ENCODE data around the gene R3HDM2. TPM values are rescaled to one million over a fixed set of nuclear protein-coding genes. Genes with fewer than 3 reads are reported as not detected.

The R3HDM2 gene
- total RNA-seq, 1 donor from 2014 or later = 48.9 TPM

DNA sequence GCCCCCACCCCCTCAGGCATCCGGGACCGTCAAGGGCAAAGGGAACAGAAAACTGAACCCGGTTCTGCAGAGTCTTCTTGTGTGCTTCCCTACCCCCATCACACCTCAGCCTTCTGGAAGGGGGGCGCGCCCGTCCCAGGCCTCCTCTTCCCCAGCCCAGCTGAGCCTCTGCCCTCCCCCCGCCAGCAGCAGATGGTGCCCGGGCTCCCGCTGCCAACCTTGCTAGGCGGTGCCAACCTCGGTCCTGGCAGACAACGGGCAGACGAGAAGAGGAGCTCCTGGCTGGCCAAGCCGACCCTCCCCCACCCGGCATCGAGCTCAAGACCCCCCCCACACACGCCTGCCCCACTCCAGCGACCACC is 188.5 kb downstream of the R3HDM2 start:
- peak; percentile 72 for DNase-seq
- ATAC-seq (ENCODE audit: poor library complexity) = peak; percentile 37
- intact Hi-C loops (cut with DNase I) = loop anchor here (2.0 kb wide), 1 partner anchor 30 kb away; no protein-coding TSS in a partner anchor

DNA sequence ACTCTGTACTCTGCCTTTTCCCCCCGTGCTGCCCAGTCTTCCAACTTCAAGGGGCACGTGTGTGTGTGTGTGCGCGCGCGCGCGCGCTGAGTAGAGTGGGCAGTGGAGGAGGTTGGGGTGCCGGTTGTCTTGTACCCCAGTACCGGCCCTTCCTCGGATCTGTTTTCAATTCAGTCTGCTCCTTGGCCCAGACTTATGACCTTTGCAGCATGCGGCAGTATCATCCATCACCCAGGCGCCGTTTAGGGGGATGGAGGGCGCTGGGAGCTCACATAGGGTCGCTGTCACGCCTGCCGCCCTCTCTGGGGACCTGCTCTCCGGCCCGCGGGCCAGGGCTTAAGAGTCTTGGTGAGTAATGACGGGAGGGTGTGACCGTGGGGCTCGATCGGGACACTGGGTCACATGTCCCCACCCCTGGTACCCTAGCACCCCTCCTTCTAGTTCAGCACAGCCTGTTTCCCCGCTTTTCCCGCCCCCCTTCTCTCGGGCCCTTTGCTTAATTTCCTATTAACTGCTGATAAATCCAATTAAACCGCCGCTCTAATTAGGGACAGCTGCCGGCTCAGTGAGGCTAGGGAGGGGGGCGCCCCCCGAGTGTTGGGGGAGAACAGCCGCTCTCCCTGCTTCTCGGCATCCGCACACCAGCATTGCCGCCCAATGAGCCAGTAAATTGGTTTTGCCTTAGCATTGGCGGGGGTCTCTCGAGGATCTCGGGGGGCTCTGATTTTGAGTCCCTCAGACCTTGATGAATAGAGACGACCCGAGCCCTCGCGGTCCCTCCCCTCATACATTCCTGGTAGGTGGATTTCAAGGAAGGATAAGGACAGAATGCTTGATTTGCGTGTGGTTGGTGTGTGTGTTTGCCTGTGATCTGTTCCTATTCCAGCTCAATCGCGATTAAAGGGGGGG is 189.2 kb downstream of the R3HDM2 start:
- no peak for ATAC-seq (ENCODE audit: poor library complexity)
- no peak for DNase-seq
- intact Hi-C loops (cut with DNase I) = loop anchor here (2.0 kb wide), 1 partner anchor 29 kb away; no protein-coding TSS in a partner anchor

DNA sequence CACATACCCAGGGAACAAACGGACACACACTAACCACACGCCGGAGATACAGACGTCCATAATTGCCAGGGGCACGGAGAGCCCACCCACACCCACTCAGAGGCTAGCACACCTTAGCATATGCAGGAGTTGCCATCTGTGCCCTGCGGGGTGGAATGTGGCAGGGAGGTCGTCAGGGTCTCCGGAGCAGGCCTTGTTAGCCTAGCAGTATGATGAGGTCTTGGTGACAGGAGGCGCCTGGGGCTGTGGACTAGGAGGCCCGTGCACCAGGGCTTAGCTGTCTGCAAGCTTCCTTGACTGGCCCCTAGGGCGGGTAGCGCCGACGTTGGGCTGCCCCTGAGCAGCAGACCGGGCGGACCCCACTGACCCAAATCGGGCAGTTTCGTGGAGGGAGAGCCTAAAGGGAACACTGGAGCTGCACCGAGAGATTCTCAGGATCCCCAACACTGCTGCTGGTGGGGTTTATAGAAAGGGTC is 189.9 kb downstream of the R3HDM2 start:
- intact Hi-C loops (cut with DNase I) = no loop called here
- ATAC-seq (ENCODE audit: poor library complexity) (no peak), DNase-seq (peak; percentile 46)

DNA sequence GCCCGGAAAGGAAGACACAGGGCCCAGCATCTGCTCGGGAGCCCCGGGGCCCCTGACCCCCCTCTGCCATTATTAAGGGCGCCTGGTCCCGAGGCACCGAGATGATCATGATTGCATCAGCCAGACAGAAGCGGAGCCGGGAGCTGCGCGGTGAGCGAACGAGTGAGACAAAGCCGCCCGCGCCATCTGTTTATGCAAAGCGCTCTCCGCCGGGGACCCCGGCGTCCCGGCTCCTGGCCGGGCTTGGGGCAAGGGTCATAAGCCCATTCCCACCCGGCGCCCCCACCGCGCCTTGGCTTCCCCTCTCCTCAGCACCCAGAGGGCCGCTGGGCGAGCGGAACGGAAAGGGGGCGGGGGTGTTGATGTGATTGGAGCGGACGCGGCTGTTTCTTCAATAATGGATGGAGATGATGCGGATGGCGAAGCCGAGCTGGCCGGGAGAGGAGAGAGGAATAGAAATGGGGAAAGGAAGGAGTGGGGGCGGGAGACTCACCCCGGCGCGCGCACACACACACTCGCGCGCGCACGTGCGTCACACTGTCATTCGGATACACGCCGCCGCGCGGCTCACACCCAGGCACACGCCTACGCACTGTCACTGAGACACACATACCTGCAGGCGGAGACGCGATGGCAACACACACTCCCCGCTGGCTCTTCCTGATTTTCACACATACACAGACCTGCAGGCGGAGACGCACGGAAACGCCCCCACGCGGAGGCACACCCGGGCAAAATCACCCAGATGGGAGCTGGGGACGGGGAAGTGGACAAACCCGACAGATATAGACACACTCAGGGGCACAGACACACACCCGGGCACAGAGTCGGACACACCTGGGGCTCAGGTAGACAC is 190.5 kb downstream of the R3HDM2 start:
- peak; percentile 69 for DNase-seq
- ATAC-seq (ENCODE audit: poor library complexity) = no peak
- intact Hi-C loops (cut with DNase I) = no loop called here

DNA sequence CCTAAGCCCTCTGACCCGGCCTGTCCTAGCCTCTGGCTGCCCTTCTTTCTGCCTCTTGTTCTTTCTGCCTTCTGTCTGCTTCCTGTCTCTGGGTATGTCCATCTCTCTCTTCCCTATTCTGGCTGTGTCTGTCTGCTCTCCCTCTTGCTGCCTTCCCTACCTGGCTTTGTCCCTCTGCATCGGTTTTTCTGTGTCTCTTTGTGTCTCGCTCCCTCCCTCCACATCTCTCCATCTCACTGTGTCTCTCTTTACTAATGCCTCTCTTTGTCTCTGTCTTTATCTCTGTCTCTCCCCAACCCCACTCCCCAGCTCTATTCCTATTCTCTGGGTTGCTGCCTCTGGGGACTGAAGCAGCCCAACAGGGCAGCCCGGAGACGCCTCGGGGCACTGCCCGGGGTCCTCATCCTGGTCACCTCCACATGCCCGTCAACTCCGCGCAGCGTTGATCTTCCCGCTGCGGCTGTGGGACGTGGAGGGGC is 191.2 kb downstream of the R3HDM2 start:
- intact Hi-C loops (cut with DNase I) = no loop called here
- no peak for ATAC-seq (ENCODE audit: poor library complexity)
- no peak for DNase-seq

DNA sequence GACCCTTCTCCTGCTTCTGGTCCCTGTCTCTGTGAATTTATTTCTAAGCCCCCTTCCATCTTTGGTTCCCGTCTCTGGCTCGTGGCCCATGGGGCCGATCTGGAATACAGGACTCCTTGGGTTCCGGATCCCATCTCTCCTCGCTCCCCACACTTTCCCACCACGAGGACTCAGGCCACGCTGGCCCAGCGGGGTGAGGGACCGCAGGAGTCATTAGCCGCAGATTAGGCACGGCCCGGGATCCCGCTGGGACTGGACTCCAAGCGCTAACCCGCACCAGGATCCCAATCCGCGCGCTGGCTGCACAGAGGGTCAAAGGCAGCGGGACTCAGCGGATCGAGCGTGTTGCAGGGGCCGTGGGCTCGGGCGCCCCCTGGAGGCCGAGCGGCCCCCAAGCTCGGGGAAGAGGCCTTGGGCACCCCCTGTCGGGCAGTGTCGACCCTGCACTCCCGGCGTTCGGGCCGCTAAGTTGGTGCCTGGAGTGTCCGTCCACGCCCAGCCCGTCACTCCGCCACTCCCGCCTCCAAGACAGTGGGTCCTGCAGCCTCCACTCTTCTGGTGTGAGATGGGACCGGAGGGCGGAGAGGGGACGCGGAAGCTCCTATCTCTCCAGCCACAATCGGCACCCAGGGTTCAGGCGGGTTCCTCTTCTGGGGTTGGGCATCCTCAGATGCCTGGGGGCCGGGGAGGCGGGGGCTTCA is 191.8 kb downstream of the R3HDM2 start:
- intact Hi-C loops (cut with DNase I) = no loop called here
- DNase-seq (peak; percentile 94), ATAC-seq (ENCODE audit: poor library complexity) (peak; percentile 80)

DNA sequence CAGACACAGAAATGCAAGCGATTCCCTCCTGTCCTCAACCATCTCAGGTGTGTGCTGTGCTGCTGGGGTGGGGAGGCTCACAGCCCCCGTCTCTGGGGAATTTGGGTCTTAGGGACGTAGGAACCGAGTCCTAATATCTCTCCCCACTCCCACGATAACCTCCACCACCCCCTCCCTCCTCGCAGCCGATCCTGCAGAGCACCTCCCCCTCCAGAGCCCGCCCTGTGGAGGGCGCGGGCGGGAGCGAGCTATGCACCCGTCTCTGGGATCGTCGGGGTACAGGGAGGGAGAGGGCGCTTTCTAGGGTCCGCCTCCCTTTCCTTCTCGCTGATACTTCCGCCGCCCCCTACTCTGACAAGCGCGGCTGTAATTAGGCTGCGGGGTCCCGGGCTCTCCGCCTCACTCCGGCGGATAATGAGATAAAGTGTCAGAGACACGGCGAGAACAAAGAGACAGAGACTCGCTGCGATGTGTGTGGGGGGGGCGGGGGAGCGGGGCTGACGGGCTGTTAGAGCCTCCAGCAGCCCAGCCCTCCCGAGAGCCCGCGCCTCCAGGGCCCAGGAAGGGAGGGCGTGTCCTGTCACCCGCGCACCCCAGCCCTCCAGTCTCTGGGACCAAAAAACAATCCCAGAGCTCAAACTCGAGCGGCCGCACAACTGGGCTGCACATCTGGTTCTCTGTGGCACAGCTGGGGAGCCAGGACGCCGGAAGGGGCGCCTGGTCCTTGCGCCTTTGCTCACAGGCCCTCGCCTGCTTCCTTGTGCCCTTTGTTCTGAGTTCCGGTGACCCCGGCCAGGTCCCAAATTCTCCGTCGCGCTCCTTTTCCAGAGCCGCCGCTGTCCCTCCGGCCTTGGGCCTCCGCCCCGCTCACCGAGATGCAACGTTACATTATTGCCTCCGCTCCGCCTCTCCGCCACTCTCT is 192.7 kb downstream of the R3HDM2 start:
- DNase-seq = peak; percentile 52
- ATAC-seq (ENCODE audit: poor library complexity) = no peak
- intact Hi-C loops (cut with DNase I) = no loop called here

DNA sequence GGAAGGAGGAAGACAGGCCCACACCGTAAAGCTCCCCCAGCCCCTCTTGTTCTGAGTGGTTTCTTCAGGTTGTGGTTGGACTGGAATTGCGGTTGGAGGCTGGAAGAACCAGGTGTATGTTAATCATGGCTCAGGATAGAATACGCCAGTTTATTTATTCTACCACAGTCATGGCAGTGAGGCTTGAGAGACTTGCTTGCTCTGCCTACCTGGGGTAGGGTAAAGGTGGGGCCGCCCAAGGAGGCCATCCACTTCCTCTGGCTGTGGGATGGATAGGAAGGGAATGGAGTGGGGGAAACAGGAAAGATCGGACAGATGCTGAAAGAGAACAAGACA is 193.3 kb downstream of the R3HDM2 start:
- intact Hi-C loops (cut with DNase I) = no loop called here
- ATAC-seq (ENCODE audit: poor library complexity) = no peak

DNA sequence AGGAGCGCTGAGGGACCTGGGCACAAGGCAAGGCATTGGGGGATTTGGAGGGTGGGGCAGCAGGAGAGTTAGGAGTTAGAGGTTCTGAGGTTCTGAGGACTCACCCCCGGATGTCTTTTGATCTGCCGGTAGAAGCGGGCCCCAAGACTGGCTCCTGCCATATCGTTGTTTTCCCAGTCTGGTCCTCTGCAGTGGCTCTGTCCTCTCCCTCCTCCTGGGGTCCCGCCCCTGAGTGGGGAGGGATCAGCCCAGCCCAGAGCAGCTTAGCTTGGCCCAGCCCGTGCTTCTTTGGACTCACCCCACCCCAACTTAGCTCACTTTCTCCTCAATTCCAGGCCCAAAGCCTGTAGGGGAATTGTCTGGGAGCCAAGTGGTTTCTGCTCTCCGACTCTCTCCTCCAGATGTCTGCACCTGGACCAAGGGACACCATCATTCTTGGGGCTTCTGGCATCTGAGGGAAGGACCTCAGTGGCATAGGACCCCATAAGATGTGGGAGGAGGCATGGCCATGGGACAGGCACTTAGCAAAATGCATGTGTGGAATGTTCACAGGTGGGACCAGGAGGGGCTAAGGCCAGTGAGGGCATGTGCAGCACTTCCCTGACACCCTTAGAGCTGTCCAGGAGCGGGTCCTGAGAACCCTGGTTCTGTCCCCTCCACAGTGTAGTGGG is 193.8 kb downstream of the R3HDM2 start:
- ATAC-seq (ENCODE audit: poor library complexity) = peak; percentile 11
- intact Hi-C loops (cut with DNase I) = no loop called here
- DNase-seq = peak; percentile 77

More for the DNA sequence above, 193.3 kb downstream of the R3HDM2 start:
- DNase-seq = peak; percentile 26

DNA sequence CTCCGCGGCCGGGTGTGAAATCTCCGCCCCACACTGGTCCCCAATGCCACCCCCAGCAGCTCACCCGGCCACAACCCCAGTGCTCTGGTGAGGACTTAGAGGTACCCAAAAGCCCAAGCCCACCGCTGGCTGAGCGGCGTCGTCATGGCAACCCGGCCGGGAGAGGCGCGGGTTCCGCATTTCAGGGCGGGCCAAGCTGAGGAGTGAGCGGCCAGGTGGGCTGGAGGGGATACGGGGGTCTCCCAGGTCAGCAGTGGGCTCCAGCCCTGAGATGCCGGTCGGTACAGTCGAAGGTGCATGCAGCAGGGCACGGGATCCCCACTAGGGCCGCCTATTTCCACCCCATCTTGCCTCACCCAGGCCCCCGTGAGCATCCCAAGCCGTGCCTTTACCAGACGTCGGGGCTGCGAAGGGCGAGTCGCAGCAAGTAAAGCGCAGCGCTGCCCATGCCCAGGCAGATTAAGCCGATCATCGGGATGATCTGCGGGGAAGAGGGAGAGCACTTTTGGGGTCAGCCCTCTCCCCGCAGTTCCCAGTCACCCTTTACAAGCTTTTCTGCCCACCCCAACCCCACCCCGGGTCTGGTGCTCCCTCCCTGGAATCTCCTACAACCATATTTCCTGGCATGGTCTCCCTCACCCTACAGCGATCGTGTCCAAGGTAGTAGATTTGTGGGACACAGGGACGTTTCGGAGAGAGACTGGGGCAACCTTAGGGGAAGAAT is 194.5 kb downstream of the R3HDM2 start:
- peak; percentile 55 for DNase-seq
- no peak for ATAC-seq (ENCODE audit: poor library complexity)
- intact Hi-C loops (cut with DNase I) = no loop called here

DNA sequence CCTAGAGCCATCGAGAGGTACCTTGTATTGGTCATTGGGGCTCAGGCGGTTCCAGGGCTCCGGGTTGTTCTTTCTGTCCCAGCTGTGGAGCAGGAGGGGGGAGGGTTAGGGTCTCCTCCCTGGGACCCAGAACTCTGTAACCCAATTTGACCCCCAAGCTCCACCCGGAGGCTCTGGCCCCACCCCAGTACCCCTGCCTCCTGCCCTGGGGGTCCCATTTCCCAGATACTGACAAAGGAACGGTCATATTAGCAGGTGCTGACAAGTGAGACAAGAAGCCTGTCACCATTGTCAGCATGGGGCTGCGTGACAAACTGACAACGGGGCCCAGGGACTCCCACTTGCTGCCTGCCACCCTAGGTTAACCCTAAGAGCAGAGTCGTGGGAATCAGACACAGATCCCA is 195.1 kb downstream of the R3HDM2 start:
- intact Hi-C loops (cut with DNase I) = no loop called here
- ATAC-seq (ENCODE audit: poor library complexity) (no peak), DNase-seq (no peak)

DNA sequence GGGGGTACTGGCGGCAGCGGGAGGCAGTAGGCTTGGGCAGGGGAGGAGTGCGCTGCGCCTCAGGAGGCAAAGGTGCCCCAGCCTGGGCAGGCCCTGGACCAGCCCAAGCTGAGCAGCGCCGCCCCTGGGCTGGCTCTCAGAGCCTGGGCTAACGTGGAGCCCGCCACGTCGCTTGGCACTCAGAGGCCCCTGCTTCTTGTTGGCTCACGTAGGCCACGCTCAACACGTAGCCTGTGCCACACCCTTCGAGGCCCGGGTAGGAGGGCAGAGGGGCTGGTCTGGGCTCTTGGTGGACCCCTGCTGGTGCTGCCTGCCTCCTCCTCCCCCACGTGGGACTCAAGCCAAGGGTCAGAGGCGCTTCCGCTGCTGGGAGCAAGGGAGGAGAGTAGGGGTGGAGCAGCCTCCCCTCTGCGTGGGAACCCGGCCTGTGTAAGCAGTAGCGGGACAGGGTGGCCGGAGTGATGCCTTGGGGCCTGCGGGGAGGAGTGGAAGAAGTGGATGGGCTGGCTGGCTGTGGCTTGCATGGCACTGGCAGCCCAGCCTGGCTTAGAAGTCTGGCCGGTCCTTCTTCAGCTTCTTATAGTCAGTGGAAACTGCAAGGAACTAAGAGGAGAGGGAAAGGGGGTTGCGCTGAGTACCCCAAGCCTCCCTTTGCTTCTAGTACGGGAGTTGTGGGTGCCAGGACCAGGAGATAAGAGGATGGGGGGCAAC is 195.7 kb downstream of the R3HDM2 start:
- peak; percentile 13 for ATAC-seq (ENCODE audit: poor library complexity)
- intact Hi-C loops (cut with DNase I) = no loop called here
- peak; percentile 81 for DNase-seq

DNA sequence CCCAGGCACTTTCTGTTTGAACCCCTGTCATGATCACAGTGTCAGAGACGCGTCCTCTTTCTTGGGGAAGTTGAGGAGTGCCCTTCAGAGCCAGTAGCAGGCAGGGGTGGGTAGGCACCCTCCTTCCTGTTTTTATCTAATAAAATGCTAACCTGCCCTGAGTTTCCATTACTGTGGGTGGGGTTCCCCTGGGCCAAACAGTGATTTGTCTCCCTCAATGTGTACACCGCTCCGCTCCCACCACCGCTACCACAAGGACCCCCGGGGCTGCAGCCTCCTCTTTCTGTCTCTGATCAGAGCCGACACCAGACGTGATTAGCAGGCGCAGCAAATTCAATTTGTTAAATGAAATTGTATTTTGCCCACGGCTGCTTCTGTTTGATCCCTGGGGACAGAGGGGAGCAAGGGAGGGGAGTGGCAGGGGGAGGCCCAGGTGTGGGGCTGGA is 196.2 kb downstream of the R3HDM2 start:
- no peak for ATAC-seq (ENCODE audit: poor library complexity)
- intact Hi-C loops (cut with DNase I) = no loop called here
- DNase-seq = no peak

DNA sequence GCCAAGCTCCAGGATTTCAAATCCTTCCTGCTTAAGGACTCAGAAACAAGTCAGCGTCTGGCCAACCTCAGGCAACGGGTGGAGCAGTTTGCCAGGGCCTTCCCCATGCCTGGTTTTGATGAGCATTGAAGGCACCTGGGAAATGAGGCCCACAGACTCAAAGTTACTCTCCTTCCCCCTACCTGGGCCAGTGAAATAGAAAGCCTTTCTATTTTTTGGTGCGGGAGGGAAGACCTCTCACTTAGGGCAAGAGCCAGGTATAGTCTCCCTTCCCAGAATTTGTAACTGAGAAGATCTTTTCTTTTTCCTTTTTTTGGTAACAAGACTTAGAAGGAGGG is 196.6 kb downstream of the R3HDM2 start:
- DNase-seq = no peak
- intact Hi-C loops (cut with DNase I) = no loop called here
- no peak for ATAC-seq (ENCODE audit: poor library complexity)

DNA sequence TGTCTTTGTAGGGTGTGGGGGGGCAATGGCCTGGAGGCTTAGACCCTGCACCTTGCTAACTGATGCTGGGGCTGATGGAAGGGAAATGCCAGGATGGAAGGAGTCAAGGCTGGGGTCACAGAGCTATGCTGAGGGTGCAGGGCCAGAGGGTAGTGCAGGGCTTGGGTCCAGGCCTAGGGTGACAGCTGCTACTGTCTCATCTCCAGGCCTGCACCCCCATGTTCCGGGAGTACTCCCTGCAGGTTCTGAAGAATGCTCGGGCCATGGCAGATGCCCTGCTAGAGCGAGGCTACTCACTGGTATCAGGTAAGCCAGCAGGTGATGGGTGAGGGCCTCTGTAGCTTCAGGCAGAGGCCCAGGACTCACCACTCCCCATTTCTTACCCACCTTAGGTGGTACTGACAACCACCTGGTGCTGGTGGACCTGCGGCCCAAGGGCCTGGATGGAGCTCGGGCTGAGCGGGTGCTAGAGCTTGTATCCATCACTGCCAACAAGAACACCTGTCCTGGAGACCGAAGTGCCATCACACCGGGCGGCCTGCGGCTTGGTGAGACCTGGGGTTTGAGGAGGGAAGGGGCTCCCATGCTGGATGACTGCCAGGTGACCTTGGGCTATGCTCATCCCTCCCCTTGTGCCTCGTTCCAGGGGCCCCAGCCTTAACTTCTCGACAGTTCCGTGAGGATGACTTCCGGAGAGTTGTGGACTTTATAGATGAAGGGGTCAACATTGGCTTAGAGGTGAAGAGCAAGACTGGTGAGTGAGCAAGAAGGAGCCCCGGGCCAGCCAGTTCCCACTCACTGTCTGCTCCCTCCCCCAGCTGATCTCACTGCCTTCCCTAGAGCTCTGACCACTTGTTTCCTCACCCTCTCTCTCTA is 197.2 kb downstream of the R3HDM2 start:
- intact Hi-C loops (cut with DNase I) = no loop called here
- ATAC-seq (ENCODE audit: poor library complexity) (no peak), DNase-seq (peak; percentile 42)
